Hepatic stellate cell (primary cell): ENCODE data around the gene AGAP3.

Experiments used
- DNase-seq: peaks from one replicate; pipeline ENCODE4 v3.0.0; 2011; ENCODE audit warnings: low spot score

AGAP3 gene

DNA sequence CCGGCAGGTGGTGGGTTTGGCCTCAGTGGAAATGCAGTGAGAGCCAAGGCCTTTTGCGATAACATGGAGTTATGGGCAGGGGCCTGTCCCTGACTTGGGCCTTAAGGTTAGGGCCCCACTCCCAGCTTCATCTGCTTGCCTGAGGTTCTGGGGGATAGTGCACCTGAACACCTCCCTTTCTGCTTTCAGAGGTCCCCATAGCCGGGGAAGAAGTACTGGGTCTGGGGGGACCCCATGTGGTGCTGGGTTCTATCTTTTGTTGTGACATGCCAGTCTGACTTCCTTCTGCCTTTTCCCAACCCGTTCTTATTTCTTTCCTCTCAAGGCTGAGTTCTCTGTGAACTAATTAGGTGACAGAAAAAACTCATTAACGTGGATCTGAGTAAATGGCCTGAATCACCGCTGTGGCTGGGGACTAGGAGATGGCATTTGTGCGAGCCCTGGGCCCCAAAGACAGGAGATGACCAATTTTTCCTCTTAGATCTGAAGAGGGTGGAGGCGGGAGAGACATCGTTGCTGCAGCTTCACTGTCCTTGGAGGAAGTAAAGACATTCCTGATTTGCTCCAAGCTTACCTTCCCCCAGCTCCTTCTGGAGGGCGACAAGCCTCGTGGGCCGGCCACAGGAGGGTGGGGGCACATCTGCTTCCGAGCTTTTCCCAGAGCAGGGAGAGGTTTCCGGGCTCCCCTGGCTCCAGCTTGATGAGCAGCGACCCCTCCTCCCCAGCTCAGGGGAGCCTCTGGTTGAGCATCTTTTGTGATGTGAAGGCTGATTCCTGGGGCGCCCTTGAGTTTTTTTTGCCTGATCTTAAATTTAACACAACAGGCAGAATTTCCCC, 2.0 kb downstream of the AGAP3 start:
- DNase-seq: no peak

DNA sequence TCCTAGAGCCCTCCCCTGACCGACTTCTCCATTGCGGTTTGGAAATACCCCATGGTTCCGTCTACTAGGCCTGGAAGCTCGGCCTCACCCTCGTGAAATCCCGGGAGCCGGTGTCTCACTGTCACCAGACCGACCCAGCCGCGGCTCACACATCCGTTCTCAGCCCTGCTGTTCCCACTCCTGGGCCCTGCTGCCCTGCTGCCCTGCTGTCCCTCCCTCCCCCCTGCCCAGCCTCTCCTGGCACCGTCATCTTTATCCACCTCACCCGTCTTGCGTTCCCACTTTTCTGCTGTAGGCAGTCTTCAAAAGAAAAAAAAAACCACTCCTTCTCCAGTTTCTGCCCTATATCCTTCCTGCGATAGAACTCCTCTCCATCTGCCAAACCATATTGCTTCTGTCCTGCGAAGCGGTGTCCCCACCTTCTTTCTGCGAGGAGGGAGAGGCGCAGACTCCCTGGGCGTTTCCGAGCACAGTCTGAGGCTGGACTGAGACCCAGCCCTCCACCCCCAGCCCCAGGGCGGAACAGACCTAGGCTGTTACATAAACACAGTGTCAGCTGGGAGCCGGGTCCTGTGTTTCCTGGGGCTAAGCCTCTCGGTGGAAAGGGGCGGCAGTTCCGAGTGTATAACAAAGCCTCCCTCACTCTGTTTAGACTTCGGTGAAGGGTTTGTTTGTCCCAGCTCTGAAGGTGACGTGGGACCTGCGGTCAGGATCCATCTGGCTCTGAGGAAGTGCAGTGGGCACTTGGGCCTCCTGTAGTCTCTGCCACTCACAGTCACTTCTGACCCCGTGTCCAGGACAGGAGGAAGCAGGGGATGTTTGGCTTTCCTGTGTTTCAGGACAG, 2.8 kb downstream of the AGAP3 start:
- peak; percentile 50 for DNase-seq

DNA sequence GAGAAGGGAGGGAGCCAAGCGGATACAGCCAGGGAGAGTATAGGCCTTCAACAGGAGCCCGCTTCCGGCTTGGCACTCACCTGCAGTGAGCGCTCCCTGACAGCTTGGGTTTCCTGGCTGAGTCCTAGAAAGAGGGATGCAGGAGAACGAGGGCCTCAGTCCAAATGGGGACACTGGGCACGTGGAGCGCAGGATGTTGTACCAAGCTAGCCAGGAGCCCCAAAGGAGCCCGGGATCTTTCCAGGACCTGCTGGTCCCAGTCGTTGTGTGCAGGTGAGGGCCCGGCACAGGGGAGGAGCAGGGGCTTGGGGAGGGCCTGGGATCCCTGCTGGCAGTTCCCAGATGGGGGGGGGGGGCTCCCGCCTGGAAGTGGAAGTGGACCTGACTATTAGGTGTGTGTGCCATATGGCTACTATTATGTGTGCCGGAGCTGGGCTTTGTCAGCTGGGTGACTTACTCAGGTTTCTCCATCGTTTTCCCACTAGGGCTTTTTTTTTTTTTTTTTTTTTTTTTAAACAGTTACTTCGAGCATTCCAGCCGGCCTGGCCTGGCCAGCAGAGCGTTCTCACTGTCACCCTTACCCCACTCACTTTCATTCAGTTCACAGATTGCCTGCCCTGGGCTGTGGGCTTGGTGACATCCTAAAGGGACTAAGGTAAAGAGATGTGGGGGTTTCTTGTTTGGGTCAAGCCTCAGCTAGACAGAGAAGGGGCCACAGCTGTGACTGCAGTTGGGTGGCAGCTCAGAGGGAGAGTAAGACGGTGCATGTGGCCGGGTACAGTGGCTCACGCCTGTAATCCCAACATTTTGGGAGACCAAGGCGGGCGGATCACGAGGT, 3.8 kb downstream of the AGAP3 start:
- DNase-seq: no peak

DNA sequence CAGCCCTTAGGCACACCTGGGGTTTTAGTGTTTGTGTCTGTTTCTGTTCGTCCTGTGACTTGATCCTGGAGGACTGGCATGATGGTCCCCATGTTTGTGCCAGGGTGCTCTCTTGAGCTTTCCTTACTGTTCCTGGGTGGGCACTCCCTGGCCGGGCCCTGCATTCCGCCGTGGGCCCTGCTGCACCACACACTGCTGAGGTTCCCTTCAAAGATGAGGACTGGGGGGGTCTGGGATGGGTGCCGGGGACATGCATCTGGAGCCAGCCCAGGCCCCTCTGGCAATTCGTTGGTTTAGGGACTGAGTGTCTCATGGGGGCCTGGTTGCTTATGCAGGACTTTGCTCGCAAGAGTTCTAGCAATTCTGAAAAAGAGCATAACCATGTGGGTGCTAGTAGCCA, 4.7 kb downstream of the AGAP3 start:
- no peak for DNase-seq

DNA sequence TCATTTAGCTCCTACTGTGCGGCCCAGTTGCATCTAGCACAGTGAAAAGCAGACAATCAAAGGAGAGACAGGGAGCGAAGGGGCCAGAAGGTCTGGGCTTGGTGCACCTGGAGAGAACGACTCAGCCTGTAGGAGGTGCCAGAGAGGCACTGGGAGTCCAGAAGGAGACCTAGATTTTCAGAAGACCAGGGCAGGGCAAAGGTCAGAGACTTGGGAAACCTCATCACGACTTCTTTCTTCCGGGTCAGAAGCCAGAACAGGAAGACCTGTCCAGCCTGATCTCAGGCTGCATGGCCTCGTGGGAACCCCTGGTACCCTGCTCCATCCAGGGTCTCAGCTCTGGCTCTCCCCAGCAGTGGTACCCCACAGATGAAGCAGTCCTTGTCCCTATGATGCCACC, 5.2 kb downstream of the AGAP3 start:
- no peak for DNase-seq

DNA sequence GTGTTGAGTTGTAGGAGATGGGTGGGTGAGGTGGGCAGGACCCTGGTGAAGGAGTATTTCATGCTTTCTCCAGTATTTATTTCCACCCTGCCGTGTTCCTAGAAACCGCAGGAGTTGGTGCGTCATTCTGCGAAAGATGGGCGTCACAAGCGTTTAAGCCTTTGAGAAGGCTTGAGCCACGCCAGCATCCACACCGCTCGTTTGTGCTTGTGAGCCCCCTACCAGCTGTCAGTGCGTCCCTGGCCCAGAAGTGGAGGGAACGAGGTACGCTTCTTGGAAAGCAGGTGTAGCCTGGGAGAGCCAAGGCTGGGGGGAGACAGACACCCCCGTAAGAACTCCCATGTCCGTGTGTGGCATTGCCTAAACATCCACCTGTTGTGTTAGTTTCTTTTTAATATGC, 5.7 kb downstream of the AGAP3 start:
- DNase-seq: no peak

DNA sequence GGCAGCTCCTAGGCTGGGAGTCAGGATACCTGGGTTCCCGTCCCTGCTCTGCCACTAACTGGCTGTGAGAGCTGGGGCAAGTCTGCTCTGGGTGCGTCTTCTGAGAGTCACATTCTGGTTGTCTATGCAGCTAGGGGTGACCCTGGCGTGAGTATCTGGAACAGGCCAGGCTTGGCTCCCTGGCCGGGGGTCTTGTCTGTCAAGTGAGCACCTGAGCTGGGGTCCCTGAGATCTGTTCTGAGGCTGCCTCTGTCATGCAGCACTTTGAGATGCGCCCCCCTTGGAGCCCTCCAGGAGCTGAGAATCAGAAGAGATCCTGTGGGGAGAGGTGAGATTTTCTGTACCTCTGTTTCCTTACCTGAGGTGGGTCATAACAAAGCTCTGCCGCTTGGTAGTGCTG, 7.5 kb downstream of the AGAP3 start:
- DNase-seq: no peak

DNA sequence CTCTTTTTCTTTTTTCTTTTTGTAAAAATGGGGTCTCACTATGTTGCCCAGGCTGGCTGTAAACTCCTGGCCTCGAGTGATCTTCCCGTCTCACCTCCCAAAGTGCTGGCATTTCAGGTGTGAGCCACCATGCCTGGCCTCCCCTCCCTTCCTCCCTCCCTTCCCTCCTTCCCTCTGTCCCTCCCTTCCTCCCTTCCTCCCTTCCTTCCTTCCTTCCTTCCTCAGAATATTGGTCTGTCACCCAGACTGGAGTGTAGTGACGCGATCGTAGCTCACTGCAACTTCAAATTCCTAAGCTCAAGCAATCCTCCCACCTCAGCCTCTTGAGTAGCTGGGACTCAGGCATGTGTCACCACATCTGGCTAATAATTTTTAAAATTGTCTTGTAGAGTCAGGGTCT, 8.4 kb downstream of the AGAP3 start:
- DNase-seq: no peak

DNA sequence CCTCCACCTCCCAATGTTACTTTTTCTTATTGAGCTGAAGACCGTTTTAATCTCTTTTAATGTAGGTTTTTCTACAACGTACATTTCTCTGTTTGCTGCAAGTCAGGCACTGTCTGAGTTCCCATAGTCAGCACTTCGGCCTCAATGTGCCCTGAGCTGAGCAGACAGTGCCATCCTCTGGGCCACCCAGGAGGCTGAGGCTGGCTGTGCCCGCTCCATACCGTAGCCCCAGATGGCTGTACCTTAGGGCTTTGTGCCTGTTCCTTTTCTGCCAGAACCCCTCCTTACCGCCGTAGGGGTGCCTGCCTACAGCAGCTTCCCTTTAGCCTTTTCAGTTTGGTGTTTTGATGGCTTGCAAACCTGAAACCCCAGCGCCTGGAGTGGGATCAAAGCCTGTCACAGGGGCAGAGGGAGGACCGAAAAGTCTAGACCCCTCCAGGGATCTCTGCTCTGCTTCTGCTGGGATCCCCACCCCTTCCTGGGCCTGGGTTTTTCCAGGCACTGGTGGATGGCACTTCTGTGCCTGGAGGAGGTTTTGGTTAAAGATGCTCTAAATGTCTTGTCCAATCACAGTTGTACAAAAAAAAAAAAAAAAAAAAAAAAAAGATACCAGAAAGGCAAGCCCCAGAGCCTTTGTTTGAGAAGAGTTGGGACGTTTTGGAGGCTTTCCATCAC, 9.0 kb downstream of the AGAP3 start:
- no peak for DNase-seq

DNA sequence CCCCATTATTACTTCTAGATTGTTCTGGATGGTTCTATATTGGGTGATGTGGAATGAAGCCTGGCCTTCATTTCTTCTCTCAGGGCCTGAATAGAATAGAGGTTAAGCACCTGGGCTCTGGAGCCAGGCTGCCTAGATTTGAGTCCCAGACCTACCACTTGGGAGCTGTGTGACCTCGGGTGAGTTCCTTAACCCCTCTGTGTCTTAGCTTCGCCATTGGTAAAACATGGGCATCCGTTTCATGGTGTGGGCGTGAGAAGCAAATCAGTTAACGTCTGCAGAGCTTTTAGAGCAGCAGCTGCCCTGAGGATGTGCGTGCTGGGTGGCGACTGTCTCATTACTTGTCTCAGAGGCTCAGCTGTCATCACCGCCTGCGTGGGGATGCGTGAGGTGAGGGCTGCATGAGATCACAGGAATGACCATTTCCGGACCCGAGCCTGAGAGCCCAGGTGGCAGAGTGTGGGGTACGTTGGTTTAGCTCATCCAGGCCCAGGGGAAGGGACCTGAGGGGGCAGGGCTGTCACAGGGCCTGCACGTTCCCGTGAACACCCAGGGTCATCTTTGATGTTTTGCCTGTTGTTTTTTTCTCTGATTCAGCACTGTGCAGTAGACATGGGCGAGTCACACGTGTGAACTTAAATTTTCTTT, 9.7 kb downstream of the AGAP3 start:
- DNase-seq: no peak

DNA sequence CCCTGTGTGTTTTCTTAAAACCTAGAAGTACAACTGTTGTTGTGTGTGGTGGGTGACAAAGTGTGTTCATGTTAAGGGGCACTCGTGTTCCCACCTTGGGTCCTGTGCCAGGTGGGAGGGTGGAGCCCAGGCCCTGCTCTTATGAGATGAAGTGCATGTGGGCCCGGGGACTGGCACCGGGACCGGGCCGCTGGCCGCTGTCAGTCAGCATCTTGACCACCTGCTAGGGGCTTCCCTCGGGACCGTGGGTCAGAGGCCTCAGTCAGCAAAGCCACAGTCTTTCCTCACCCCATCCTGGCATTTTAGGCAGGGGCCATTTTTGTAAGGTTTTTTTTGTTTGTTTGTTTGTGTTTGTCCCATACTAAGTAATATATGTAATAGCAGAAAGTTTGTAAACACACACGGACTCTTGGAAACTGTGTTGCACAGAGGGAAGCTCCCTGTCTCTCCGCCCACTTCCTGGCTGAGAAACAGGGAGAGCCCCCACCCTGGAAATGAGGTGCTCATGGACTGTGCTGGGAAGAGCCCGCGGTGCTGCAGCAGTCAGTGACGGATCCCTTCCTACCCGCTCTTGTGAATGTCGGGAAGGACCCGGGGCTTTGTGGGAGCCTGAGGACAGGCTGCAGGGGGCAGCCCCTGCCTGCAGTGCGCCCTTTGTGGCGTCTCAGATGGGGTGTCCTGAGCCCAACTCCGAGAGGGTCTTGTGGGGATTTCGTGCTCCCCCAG, 13.4 kb downstream of the AGAP3 start:
- DNase-seq: no peak

DNA sequence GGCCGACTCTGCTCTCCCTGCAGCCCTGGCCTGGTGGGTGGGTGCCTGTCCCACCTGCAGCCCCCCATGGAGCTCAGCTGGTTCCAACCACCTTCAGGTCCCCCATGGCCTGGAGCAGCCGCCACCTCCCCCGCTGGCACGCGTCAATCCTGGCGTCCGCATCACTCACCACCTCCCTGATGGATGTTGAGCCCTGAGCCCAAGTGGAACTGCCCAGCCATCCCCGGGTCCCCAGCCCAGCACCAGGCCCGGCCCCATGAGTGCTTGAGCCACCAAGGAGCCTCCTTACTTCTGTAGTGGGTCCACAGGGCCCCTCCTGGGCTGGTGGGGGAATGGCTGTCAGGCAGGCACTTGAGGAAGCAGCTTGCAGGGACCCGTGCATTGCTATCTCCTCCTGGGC, 14.6 kb downstream of the AGAP3 start:
- no peak for DNase-seq

DNA sequence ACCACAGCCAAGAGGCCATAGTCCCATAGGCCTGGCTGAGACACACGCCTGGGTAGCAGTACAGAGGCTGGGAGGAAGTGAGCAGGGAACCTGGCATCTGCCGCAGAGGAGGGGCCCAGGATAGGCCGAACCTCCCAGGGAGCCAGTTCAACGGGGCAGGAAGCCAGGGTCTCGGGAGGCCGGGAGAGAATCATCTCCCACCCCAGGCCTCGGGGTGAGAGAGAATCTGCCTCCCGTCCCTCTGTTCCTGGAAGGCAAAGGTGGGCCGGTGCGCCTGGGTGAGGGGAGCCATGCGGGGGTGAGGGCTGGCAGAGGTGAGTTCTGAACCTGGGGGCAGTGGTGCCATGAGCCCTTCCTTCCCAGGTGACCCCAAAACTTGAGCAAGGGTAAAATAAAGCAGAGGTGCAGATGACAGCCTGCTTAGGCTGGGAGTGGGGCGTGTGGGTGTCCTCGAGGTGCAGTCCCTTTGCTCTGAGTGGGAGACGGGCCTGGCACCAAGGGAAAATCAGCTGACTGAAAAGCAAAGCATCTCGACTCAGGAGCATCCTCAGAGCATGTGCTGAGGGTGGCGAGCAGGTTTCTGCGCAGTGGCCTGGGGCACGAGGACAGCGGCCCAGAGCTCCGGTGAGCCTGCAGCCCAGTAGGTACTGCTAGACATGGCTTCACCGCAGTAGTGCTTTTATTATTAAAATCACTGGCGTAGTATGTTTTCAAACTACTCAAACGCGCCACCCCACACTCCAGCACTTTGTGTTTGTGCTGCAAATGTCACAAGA, 15.5 kb downstream of the AGAP3 start:
- DNase-seq: no peak

DNA sequence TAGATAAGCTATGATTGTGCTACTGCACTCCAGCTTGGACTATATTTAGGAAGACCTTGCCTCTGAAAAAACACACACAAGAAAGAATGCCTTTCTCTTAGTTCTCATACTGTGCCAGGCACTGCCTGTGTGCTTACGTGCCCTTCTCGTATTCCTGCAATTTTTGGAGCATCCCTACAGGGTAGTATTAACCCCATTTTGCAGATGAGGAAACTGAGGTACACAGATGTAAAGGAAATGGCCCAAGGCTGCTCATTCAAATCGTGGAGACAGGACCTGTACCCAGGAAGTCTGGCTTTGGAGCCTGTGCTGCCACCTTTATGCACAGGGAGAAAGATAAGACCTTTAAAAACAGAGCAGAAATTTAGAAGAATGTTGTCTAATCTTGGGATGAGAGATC, 16.7 kb downstream of the AGAP3 start:
- no peak for DNase-seq

DNA sequence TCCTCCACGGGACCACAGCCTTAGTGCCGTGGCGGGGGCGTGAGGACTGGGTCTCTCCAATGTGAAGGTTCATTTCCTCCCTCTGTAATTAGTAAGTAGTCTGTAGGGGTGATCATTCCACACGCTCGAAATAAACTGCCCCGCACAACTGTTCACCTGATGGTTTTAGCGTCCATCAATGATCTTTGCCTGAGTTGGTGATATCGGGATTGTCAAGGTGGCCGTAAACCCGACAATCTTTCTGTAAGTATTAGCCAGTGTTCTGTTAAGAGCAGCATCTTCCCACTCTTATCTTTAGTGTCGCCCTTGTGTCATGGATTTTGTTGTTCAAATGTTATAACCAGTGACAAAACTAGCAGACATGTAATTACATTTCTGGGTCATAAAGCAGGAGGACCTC, 17.7 kb downstream of the AGAP3 start:
- DNase-seq: no peak

DNA sequence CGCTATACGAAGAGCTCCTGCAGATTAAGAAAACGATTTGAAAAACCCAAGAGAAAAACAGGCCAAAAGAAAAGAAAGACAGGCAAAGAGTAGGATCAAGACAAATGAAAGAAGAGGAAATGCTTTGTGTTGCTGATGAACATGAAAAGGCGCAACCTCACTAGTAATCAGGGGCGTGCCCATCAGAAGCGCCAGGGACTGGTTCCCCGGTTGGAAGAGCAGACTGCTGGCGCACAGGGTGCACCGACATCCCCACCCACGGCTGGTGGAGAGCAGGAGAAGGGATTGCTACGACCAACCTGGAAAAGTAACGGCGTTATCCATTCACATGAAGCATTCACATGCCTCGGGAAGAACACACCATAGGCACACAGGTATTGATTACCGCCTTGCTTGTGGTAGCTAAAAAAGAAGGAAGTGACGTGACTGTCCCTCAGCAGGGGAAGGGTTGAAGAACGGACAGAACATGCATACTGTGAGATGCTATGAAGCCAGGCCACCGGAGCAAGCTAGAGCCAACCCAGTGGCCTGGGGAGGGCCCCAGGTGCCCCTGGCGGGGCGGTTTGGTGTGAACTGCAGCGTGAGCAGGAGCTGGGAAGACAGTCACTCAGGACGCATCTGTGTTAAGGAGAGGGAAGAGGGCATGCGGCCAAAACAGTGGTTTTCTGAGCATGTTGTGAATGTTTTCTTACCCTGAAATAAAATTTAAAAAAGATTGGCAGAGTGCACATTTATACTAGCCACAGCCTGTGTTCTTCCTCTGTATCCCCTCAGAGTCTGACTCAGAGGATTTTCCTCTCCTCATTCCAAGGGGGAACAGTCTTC, 18.3 kb downstream of the AGAP3 start:
- DNase-seq: no peak

DNA sequence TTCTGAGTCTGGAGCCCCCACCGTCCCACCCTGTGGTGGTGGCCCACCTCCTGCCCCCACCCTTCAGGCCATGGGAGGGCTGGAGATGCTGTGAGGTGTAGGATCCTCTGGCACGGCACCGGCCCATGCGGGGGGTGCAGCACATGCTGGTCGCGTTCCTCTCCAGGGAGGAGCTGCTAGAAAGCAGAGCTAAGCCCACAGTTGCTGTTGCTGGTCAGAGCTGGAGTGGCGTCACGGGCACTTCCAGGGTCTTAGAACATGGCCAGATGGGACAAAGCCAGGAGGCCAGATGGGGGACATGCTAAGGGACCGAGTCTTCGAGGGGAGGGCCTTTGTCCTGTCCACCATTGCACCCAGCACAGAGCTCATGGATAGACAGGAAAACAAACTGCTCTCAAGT, 21.6 kb downstream of the AGAP3 start:
- no peak for DNase-seq

DNA sequence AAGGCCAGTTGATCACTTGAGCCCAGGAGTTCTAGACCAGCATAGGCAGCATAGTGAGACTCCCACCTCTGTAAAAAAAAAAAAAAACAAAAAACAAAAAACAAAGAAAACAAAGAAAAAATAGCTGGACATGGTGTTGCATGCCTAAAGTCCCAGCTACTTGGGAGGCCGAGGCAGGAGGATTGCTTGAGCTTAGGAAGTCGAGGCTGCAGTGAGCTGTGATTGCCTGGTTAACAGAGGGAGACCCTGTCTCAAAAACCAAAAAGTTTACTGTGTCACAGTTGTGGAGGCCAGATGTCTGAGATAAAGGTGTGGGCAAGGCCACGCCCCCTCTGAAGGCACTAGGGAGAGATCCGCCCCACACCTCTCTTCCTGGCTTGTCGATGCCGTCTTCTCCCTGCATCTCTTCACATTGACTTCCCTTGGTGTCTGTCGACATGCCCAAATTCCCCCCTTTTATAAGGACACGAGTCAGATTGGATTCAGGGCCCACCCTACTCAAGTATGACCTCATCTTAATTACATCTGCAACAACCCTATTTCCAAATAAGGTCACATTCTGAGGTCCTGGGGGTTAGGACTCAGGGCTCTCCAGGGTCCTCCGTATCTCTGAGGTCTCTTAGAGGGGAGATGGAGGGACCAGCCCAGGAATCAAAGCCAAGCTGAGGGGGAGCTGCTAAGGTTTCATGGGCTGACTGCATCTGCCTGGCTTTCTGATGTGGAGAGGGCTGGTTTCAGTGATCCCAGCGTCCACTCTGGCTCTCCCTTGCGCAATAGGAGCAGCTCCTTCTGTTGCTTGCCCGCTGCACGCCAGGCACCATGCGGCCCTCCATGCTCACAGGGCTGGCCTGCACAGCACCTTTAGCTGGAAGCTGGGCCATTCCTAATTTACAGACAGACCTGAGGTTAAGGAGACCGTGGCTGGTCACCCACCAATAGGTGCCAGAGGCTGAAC, 23.1 kb downstream of the AGAP3 start:
- no peak for DNase-seq
